Activated CD8-positive, alpha-beta memory T cell treated with anti-CD3 and anti-CD28 coated beads, Interleukin-2, amount 50 U/mL, for 24 hours (primary cell): ENCODE measurements around the gene OR2AT4.
"Not testable (repeated sequence)": the region's sequence is repeated elsewhere in the genome, so short reads cannot be mapped to it uniquely, and the experiment has no call there.

ENCODE experiments used
- DNase-seq: peaks from one replicate; pipeline ENCODE4 v3.0.0-alpha.2; 2020; ENCODE audit errors: extremely low read depth

The OR2AT4 gene

GRCh38 chr11:75068559-75068958, 28.1 kb downstream of the OR2AT4 start:
- DNase-seq: no peak

GRCh38 chr11:75066061-75066460, 30.6 kb downstream of the OR2AT4 start:
- DNase-seq: no peak

GRCh38 chr11:75063741-75064314, 32.8 kb downstream of the OR2AT4 start:
- DNase-seq: no peak

- DNase-seq: no peak
Observed at GRCh38 chr11:75059299-75059698, 37.4 kb downstream of the OR2AT4 start.

- DNase-seq: no peak
Observed at GRCh38 chr11:75056814-75057213, 39.9 kb downstream of the OR2AT4 start.

- DNase-seq: no peak
Observed at GRCh38 chr11:75055511-75055910, 41.2 kb downstream of the OR2AT4 start.

- no peak for DNase-seq
Observed at GRCh38 chr11:75052457-75052856, 44.2 kb downstream of the OR2AT4 start.

- DNase-seq: no peak
Observed at GRCh38 chr11:75051043-75051442, 45.6 kb downstream of the OR2AT4 start.

GRCh38 chr11:75050516-75050915, 46.2 kb downstream of the OR2AT4 start:
- DNase-seq: no peak

- DNase-seq: not testable (repeated sequence)
Observed at GRCh38 chr11:75049501-75050266, 47.0 kb downstream of the OR2AT4 start.

GRCh38 chr11:75047191-75047590, 49.5 kb downstream of the OR2AT4 start:
- no peak for DNase-seq

- DNase-seq: not testable (repeated sequence)
Observed at GRCh38 chr11:75046668-75047067, 50.0 kb downstream of the OR2AT4 start.

GRCh38 chr11:75044381-75045170, 52.1 kb downstream of the OR2AT4 start:
- DNase-seq: not testable (repeated sequence)

GRCh38 chr11:75041821-75042220, 54.9 kb downstream of the OR2AT4 start:
- DNase-seq: not testable (repeated sequence)

GRCh38 chr11:75041263-75041662, 55.4 kb downstream of the OR2AT4 start:
- DNase-seq: no peak

- DNase-seq: no peak
Observed at GRCh38 chr11:75040167-75040770, 56.4 kb downstream of the OR2AT4 start.

- no peak for DNase-seq
Observed at GRCh38 chr11:75035911-75036565, 60.6 kb downstream of the OR2AT4 start.

- no peak for DNase-seq
Observed at GRCh38 chr11:75035256-75035655, 61.4 kb downstream of the OR2AT4 start.

GRCh38 chr11:75033916-75034315, 62.8 kb downstream of the OR2AT4 start:
- no peak for DNase-seq

GRCh38 chr11:75032550-75032935, 64.1 kb downstream of the OR2AT4 start:
- DNase-seq: no peak

- peak; percentile 26 for DNase-seq
Observed at GRCh38 chr11:75031771-75032549, 64.7 kb downstream of the OR2AT4 start.
